HG02981 (cell line): ENCODE data around the gene IQGAP2.
A peak's percentile ranks its signal among the peaks of the same experiment; 100 is the strongest.
"Not testable (repeated sequence)": the region's sequence is repeated elsewhere in the genome, so short reads cannot be mapped to it uniquely, and the experiment has no call there.

ENCODE experiments used
- ATAC-seq: cut with Tn5 transposase; IDR thresholded peaks from one replicate; pipeline ENCODE4 v1.9.1; 2021; ENCODE audit warnings: mild to moderate bottlenecking, moderate library complexity; ENCODE audit not compliant: unreplicated experiment

Gene IQGAP2

GRCh38 chr5:76495870-76496269 is 92.8 kb downstream of the IQGAP2 start:
- ATAC-seq: no peak

GRCh38 chr5:76497065-76497460 is 94.0 kb downstream of the IQGAP2 start:
- no peak for ATAC-seq

GRCh38 chr5:76497986-76498717 is 95.1 kb downstream of the IQGAP2 start:
- ATAC-seq: no peak

- ATAC-seq: no peak
These were observed 96.5 kb downstream of the IQGAP2 start for GRCh38 chr5:76499507-76500161.

- no peak for ATAC-seq
These were observed 97.7 kb downstream of the IQGAP2 start for GRCh38 chr5:76500633-76501393.

GRCh38 chr5:76503929-76504328 is 100.8 kb downstream of the IQGAP2 start:
- no peak for ATAC-seq

- no peak for ATAC-seq
These were observed 101.9 kb downstream of the IQGAP2 start for GRCh38 chr5:76504901-76505564.

- no peak for ATAC-seq
These were observed 110.4 kb downstream of the IQGAP2 start for GRCh38 chr5:76513476-76513875.

GRCh38 chr5:76514292-76514691 is 111.2 kb downstream of the IQGAP2 start:
- ATAC-seq: no peak

GRCh38 chr5:76514713-76515112 is 111.6 kb downstream of the IQGAP2 start:
- no peak for ATAC-seq

- no peak for ATAC-seq
These were observed 114.2 kb downstream of the IQGAP2 start for GRCh38 chr5:76517334-76517733.

GRCh38 chr5:76518246-76518645 is 115.2 kb downstream of the IQGAP2 start:
- ATAC-seq: not testable (repeated sequence)

- ATAC-seq: peak; percentile 81
These were observed 118.2 kb downstream of the IQGAP2 start for GRCh38 chr5:76521240-76521758.

GRCh38 chr5:76522103-76522935 is 119.2 kb downstream of the IQGAP2 start:
- peak; percentile 46 for ATAC-seq

GRCh38 chr5:76524101-76524835 is 121.2 kb downstream of the IQGAP2 start:
- ATAC-seq: no peak

GRCh38 chr5:76524868-76525267 is 121.8 kb downstream of the IQGAP2 start:
- no peak for ATAC-seq

- ATAC-seq: no peak
These were observed 122.9 kb downstream of the IQGAP2 start for GRCh38 chr5:76525956-76526355.

GRCh38 chr5:76526950-76527583 is 124.0 kb downstream of the IQGAP2 start:
- no peak for ATAC-seq

GRCh38 chr5:76527685-76528161 is 124.6 kb downstream of the IQGAP2 start:
- no peak for ATAC-seq
